Stomach (tissue), 9 donors: ENCODE results near the gene SCGB1A1. TPM values are rescaled to one million over a fixed set of nuclear protein-coding genes. Genes with fewer than 3 reads are reported as not detected.

Experiments used
- DNase-seq, 2 donors: peaks; one replicate each; pipeline versions ENCODE4 v3.0.0 to v3.0.0-alpha.2; 2013 to 2019
- H3K27ac ChIP-seq, 5 donors: fragments of 200-600 bp in 4 of 5; sonication (generic) in 4 of 5; one replicate each; pipeline ENCODE4 v1.5.1; 2013 to 2019; ENCODE audit warnings: mild to moderate bottlenecking in 1 of 5, moderate library complexity in 1 of 5
- H3K27me3 ChIP-seq, 3 donors: fragments of 200-600 bp; sonication (generic); one replicate each; pipeline ENCODE4 v1.5.1; 2017 to 2019; ENCODE audit warnings: mixed run types in 1 of 3
- H3K36me3 ChIP-seq, 4 donors: fragments of 200-600 bp; sonication (generic); 1 replicate in 3 of 4; 2 replicates in 1 of 4; pipeline ENCODE4 v1.5.1; 2016 to 2019
- H3K4me1 ChIP-seq, 4 donors: fragments of 200-600 bp; sonication (generic); one replicate each; pipeline ENCODE4 v1.5.1; 2016 to 2019
- H3K4me3 ChIP-seq, 4 donors: fragments of 200-600 bp; sonication (generic) in 3 of 4; one replicate each; pipeline ENCODE4 v1.5.1; 2016 to 2019; ENCODE audit warnings: mild to moderate bottlenecking in 1 of 4
- H3K9me3 ChIP-seq, 4 donors: fragments of 200-600 bp; sonication (generic); one replicate each; pipeline ENCODE4 v1.5.1; 2016 to 2019
- CTCF ChIP-seq, 7 experiments: fragments of 450-650 bp in 4 of 7; fragments of 200-600 bp in 3 of 7; sonication (generic) in 3 of 7; IDR thresholded peaks; one replicate each; pipeline ENCODE4 v1.5.1; 2016 to 2019; ENCODE audit warnings: antibody characterized with exemption in 7 of 7, control low read depth in 2 of 7, mild to moderate bottlenecking in 1 of 7
- EP300 ChIP-seq: sonication (generic); formaldehyde crosslinking; IDR thresholded peaks from one replicate; pipeline ENCODE4 v1.6.1; 2017; ENCODE audit warnings: antibody characterized with exemption
- POLR2A ChIP-seq, 4 donors: fragments of 450-650 bp; IDR thresholded peaks; one replicate each; pipeline ENCODE4 v1.6.1; 2016; ENCODE audit warnings: antibody characterized with exemption in 4 of 4, control low read depth in 2 of 4, mild to moderate bottlenecking in 1 of 4, moderate library complexity in 1 of 4
- POLR2AphosphoS5 ChIP-seq, 3 donors: sonication (generic); formaldehyde crosslinking; IDR thresholded peaks; one replicate each; pipeline ENCODE4 v1.6.1; 2016; ENCODE audit warnings: antibody characterized with exemption in 3 of 3
- WGBS, 5 donors: extraction: QIAGEN DNeasy Blood & Tissue Kit in 3 of 5; methylation state at CpG; one replicate each; pipeline versions ENCODE4 v1.1.5 to v1.1.7; 2013 to 2018; 5-methylcytosine and 5-hydroxymethylcytosine counted together
- intact Hi-C: fragments of 100-400 bp; cut with DNase I; formaldehyde crosslinking; loops from one replicate; pipeline ENCODE4 v1.15.1; 2023; ENCODE audit warnings: low total_unique reads
- polyA plus RNA-seq, 3 donors: library from polyadenylated mRNA; stranded (reverse); fragments of 200-250 nt; gene quantifications; one replicate each; pipeline ENCODE4 v1.2.3, GENCODE V29; 2013
- total RNA-seq, 5 donors: library from RNA; depleted of rRNA; stranded (reverse); fragments of >200 nt; gene quantifications; one replicate each; pipeline versions ENCODE4 v1.1.0 to v1.2.3, GENCODE V29; 2014 to 2016
- donor health status: healthy with polysubstance abuse.
- donor health status: Bipolar disorder and iron deficiency.
- donor health status: healthy.

The SCGB1A1 gene
- total and polyA plus RNA-seq, 8 donors: 2.6 to 53.9 (median 11.2) TPM; not detected in 5

- DNase-seq: no peak
- Histone ChIP-seq H3K4me1 (peaks cover 10 to 38% (median 21%) of the 10 kb centered on the region in 4 donors), H3K4me3 (no peak overlapping the region), H3K27ac (peak overlapping the region in 3 of 5 donors; percentile 4 to 68 (median 15)), H3K36me3 (no peaks in the 10 kb centered on the region), H3K27me3 (no peaks in the 10 kb centered on the region), H3K9me3 (no peaks in the 10 kb centered on the region)
- intact Hi-C loops: no loop called here
- WGBS, 5 donors: 72 to 82% (median 81%) methylated on average over 5 of the region's 5 CpGs
- TF ChIP-seq POLR2A (IDR thresholded peaks at IDR 0.05) (no peak), EP300 (no peak), POLR2AphosphoS5 (IDR thresholded peaks at IDR 0.05) (no peak), CTCF (IDR thresholded peaks at IDR 0.05) (no peak)
Observed at GRCh38 chr11:62418136-62418535, 697 bp upstream of the SCGB1A1 start.

GRCh38 chr11:62419314-62419929, 589 bp downstream of the SCGB1A1 start:
- Histone ChIP-seq H3K36me3 (no peaks in the 10 kb centered on the region), H3K9me3 (no peaks in the 10 kb centered on the region), H3K27ac (peak overlapping the region; percentile 5 to 68 (median 50)), H3K27me3 (no peaks in the 10 kb centered on the region), H3K4me3 (no peak overlapping the region), H3K4me1 (peaks cover 13 to 38% (median 24%) of the 10 kb centered on the region in 4 donors)
- 26 to 62% (median 52%) methylated on average over 5 of the region's 5 CpGs for WGBS, 5 donors
- TF ChIP-seq EP300 (no peak), POLR2AphosphoS5 (IDR thresholded peaks at IDR 0.05) (no peak), POLR2A (IDR thresholded peaks at IDR 0.05) (no peak), CTCF (IDR thresholded peaks at IDR 0.05) (no peak)
- intact Hi-C loops: no loop called here
- DNase-seq: peak in 1 of 2 donors; percentile 83

- Histone ChIP-seq H3K9me3 (no peaks in the 10 kb centered on the region), H3K4me1 (peaks cover 18 to 44% (median 26%) of the 10 kb centered on the region in 4 donors), H3K4me3 (no peak overlapping the region), H3K36me3 (no peaks in the 10 kb centered on the region), H3K27ac (peak overlapping the region in 3 of 5 donors; percentile 42 to 68 (median 62)), H3K27me3 (no peaks in the 10 kb centered on the region)
- 39 to 73% (median 47%) methylated on average over 1 of the region's 1 CpG for WGBS, 5 donors
- TF ChIP-seq POLR2AphosphoS5 (IDR thresholded peaks at IDR 0.05) (no peak), CTCF (IDR thresholded peaks at IDR 0.05) (no peak), EP300 (no peak), POLR2A (IDR thresholded peaks at IDR 0.05) (no peak)
- DNase-seq: peak in 1 of 2 donors; percentile 35
- intact Hi-C loops: loop anchor here (5.0 kb wide), 1 partner anchor 122 kb away; no protein-coding TSS in a partner anchor
Observed at GRCh38 chr11:62419943-62420342, 1.1 kb downstream of the SCGB1A1 start.

GRCh38 chr11:62420882-62421281, 2.0 kb downstream of the SCGB1A1 start:
- Histone ChIP-seq H3K9me3 (no peaks in the 10 kb centered on the region), H3K27me3 (no peaks in the 10 kb centered on the region), H3K4me1 (peaks cover 19 to 47% (median 27%) of the 10 kb centered on the region in 4 donors), H3K27ac (peak overlapping the region in 2 of 5 donors; percentile 62 to 68), H3K4me3 (no peak overlapping the region), H3K36me3 (no peaks in the 10 kb centered on the region)
- intact Hi-C loops: loop anchor here (5.0 kb wide), 1 partner anchor 121 kb away; no protein-coding TSS in a partner anchor
- TF ChIP-seq CTCF (IDR thresholded peaks at IDR 0.05): no peak
- TF ChIP-seq POLR2A (IDR thresholded peaks at IDR 0.05): no peak
- no peak for TF ChIP-seq POLR2AphosphoS5 (IDR thresholded peaks at IDR 0.05)
- TF ChIP-seq EP300: no peak
- WGBS, 5 donors: 95 to 100% (median 98%) methylated on average over 3 of the region's 3 CpGs
- no peak for DNase-seq
